ENCODE data around the gene TFCP2.

Gene TFCP2

GRCh38 chr12:51128919-51129318 is 44.0 kb downstream of the TFCP2 start:
- POLR2A ChIA-PET: interaction anchor here (1.0 kb wide), 1 partner anchor 46 kb away, joined by 6 read pairs; the partner anchor contains the start of gene CSRNP2
- TF ChIP-seq CTCF (IDR thresholded peaks at IDR 0.05; ENCODE audit: control extremely low read depth, extremely low read depth, low read depth, missing control alignments): no peak
- CTCF ChIA-PET: interaction anchor here (1.0 kb wide), 1 partner anchor 9 kb away, joined by 3 read pairs; no protein-coding TSS in a partner anchor
- no peak for DNase-seq (ENCODE audit: extremely low spot score)

- DNase-seq (ENCODE audit: extremely low spot score): no peak
- ChIA-PET CTCF (interaction anchor here (1.3 to 1.4 kb wide), 2 partner anchors 10 to 126 kb away, joined by 3 read pairs; no protein-coding TSS in a partner anchor), POLR2A (no interaction called here)
- TF ChIP-seq CTCF (IDR thresholded peaks at IDR 0.05; ENCODE audit: control extremely low read depth, extremely low read depth, low read depth, missing control alignments): no peak
These were observed 45.7 kb downstream of the TFCP2 start for GRCh38 chr12:51127050-51127729.

GRCh38 chr12:51126297-51126696 is 46.6 kb downstream of the TFCP2 start:
- POLR2A ChIA-PET: no interaction called here
- CTCF ChIA-PET: interaction anchor here (1.4 kb wide), 1 partner anchor 11 kb away, joined by 3 read pairs; no protein-coding TSS in a partner anchor
- DNase-seq (ENCODE audit: extremely low spot score): no peak
- TF ChIP-seq CTCF (IDR thresholded peaks at IDR 0.05; ENCODE audit: control extremely low read depth, extremely low read depth, low read depth, missing control alignments): no peak

GRCh38 chr12:51124504-51124903 is 48.4 kb downstream of the TFCP2 start:
- POLR2A ChIA-PET: no interaction called here
- no peak for TF ChIP-seq CTCF (IDR thresholded peaks at IDR 0.05; ENCODE audit: control extremely low read depth, extremely low read depth, low read depth, missing control alignments)
- CTCF ChIA-PET: interaction anchor here (1.3 to 2.2 kb wide), 2 partner anchors 11 to 14 kb away, joined by 3 to 6 read pairs; no protein-coding TSS in a partner anchor
- no peak for DNase-seq (ENCODE audit: extremely low spot score)

GRCh38 chr12:51122844-51123243 is 50.1 kb downstream of the TFCP2 start:
- no peak for DNase-seq (ENCODE audit: extremely low spot score)
- ChIA-PET CTCF (no interaction called here), POLR2A (no interaction called here)
- TF ChIP-seq CTCF (IDR thresholded peaks at IDR 0.05; ENCODE audit: control extremely low read depth, extremely low read depth, low read depth, missing control alignments): no peak

GRCh38 chr12:51118706-51119105 is 54.2 kb downstream of the TFCP2 start:
- no peak for TF ChIP-seq CTCF (IDR thresholded peaks at IDR 0.05; ENCODE audit: control extremely low read depth, extremely low read depth, low read depth, missing control alignments)
- CTCF ChIA-PET: no interaction called here
- POLR2A ChIA-PET: no interaction called here
- no peak for DNase-seq (ENCODE audit: extremely low spot score)
